IPS DF 19.7 (cell line): ENCODE data around the gene CDK11B.
"Not testable (repeated sequence)": the region's sequence is repeated elsewhere in the genome, so short reads cannot be mapped to it uniquely, and the experiment has no call there.

Source experiments
- DNase-seq: peaks from one replicate; pipeline ENCODE4 v3.0.0-alpha.2; 2013; ENCODE audit warnings: low read depth, low spot score

CDK11B gene

DNA sequence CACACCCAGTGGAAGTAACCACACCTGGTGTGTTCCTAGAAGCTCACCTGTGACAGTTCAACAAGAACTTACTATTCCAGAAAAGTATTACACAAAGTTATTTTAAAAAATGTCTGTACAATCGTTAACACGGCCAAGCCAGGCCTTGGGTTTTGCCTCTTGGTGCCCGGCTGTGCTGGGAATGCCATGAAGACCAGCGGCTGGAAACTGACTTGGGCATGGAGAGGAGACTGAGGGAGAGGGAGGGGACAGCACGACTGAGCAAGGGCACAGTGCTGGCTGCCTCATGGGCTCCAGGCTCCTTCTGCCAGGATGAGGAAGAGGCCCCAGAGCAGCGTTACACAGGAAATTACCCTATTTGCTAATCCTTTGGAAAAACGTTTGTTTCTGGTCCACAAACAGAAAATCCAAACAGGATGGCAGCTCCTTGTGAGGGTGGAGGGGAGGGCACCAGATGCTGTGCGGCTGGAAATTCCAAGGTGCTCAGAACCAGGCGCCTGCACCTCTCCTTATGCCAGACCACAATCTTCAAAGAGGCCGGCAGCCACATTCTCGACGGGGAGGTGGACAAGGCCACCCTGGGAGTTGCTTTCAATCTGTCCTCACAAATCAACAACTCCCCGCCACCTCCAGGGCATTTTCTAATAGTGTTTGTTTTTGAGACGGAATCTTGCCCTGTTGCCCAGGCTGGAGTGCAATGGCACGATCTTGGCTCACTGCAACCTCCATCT, 4.2 kb upstream of the CDK11B start:
- DNase-seq, result not testable (repeated sequence)

DNA sequence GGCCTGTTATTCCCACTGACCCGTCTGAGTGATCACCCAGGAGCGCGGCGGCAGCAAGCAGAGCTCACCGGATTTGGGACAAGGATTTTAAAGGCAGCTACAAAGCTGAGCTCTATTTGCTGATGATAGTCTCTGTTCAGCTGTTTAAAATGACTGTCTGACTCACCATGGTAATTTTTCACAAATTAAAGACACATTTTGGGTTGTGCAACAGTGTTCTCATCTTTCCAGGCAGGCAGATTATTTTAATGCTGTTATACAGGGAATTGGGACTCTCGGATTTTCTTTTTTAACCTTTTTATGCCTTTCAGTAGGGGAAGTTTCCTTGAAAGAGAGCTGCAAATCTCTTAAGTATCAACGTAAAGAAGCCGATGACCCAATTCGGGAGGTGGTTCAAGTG, 3.6 kb upstream of the CDK11B start:
- not testable (repeated sequence) for DNase-seq

DNA sequence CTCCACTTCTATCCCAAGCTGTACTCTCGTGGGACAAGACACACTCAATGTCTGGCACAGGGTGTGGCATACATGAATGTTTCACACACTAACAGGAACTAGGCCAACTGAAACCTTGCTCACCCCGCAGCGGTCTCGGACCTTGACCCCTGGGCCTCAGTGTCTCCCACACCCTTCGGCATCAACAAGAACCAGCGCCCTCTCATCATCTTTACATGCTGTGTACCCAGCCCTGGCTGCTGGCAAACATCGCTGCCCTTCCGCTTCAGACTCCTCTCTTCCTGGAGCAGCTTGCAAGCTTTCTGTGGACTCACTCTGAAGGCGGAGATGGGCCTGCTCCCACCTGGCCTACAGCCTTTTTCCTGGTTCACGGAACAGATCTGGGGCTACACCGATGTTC, 10.5 kb downstream of the CDK11B start:
- DNase-seq, result not testable (repeated sequence)

DNA sequence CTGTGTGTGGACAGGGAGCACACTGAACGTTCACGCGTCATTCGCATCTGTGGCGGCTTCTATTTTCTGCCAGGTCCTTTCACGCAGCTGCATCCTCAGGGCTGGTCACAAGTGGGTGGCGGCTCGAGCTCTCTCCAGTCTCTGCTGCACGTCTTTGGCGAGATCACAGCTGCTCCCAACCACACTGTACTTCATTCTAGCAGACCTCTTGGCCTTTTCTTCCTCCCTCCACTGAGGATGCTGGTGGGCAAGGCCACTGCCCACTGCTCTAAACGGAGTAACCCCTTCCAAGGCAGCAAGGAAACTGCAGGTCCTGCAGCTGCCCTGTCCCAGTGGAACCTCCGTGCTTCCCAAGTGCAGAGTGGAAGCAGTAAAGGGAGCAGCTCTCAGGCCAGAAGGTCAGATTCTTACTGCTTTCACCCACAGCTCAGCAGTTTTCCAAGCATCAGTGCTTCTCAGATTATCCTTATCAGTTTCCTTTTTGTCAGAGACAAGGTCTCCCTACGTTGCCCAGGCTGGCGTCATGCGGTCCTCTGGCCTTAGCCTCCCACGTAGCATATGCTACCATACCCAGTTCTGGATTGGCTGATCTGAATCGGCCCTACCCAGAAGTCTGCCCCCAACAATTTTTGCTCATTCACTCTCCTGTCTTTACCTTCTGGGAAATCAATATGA, 11.1 kb downstream of the CDK11B start:
- DNase-seq, result not testable (repeated sequence)

DNA sequence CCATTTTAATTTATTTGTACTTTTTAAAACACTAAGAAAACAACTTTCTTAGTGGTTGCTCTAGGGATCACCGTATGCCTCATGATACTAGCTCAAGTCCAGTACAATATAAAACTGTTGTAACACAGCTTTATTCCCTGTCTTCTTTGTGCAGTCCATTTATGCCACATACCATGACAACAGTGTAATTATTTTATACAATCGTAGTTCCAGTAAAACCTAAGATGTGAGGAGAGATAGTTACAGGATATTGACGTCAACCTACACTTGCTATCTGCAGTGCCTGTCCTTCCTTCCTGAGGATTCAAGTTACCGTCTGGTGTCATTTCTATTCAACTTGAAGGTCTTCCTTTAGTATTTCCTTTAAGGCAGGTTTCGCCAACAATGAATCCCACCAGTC, 12.5 kb downstream of the CDK11B start:
- DNase-seq, result not testable (repeated sequence)

DNA sequence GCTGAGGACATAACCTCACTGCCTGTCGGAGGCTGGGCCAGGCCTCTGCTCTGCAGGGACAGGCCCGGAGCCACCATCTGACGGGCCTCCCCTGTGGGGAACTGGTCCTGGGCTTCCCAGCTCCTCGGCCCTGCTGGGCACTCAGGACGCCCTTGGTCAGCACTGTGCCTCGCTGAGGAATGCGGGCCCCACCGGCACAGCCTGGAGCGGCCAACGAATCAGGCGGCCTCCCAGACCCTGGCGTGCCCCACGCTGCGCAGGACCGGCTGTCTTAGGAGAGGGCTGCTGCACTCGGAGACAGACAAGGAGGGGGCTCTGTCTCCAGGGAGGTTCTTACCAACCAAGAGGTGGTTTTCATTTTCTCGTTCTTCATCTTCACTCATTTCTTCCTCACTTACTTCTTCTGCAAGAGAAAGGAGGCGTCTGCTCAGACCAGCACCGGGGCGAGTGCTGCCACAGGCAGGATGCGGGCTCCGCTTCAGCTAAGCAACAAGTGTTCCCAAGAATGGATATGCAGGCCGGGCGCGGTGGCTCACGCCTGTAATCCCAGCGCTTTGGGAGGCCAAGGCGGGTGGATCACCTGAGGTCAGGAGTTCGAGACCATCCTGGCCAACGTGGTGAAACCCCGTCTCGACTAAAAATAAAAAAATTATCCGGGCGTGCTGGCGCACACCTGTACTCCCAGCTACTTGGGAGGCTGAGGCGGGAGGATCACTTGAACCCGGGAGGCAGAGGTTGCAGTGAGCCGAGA, 17.9 kb downstream of the CDK11B start:
- DNase-seq, result not testable (repeated sequence)

DNA sequence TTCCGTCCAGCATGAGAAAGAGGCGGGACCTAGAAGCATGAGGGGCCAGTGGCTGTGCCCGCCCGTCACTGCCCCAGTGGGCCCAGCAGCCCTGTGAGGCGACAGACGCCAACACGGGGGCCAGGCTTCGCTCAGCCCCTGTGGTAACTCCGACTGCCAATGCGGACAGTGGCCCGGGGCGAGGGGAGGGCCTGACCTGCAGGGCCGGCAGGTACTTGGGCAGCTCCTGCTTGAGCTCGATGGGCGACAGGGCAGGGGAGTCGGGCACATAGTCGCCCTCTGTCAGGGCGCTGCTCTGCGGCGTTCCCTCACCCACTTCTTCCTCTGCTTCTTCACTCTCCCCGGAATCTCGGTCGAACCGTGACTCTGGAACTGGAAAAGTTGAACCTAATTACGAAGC, 18.7 kb downstream of the CDK11B start:
- not testable (repeated sequence) for DNase-seq

DNA sequence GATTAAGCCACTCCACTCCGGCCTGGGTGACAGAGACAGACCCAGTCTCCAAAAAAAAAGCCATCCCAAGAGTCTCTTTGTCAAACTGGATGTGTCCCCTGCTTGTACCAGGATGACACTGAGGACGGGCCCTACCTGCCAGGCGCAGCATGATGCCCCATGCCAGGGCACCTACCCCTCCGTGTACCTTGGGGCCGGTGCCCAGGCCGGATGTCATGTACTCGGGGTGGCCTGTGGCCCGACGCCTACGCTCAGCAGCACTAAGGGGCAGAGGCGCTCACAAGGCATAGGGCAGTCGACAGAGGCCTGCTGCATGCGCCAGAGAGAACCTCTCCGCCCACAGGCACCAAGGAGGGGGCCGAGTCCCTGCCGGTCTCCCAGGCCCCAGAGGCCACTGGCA, 19.4 kb downstream of the CDK11B start:
- not testable (repeated sequence) for DNase-seq

DNA sequence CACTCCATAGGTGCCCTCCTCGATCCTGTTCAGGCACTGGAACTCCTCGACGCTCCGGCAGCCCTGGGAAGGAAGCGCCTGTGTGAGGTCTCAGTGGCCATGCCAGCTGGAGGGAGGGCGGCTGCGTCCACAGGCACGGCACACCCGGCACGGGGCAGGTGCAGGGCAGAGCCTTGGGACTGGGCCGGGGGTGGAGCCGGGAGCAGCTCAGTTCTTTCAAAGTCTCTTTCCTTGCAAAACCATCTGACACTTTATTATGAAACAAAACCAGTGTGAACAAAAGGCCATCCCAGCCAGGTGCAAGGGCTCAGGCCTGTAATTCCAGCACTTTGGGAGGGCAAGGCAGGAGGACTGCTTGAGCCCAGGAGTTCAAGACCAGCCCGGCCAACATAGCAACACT, 20.3 kb downstream of the CDK11B start:
- DNase-seq, result not testable (repeated sequence)

DNA sequence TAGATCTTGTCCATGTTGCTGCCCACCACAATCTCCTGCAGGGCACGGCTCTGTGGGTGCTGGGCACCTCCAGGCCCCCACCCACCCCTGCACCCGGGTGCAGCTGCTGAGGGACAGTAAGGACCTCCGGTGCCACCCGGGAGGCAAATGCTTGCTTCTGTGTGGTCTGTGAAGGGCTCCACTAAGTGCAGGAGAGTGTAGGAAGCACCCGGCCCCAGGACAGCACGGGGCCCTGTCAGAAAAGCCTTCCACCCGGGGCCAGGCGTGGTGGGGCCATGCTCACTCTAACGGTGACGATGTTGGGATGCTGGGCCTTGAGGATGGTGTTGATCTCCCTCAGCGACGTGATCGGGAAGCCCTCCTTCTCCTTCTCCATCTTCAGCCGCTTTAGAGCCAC, 21.3 kb downstream of the CDK11B start:
- DNase-seq, result not testable (repeated sequence)

DNA sequence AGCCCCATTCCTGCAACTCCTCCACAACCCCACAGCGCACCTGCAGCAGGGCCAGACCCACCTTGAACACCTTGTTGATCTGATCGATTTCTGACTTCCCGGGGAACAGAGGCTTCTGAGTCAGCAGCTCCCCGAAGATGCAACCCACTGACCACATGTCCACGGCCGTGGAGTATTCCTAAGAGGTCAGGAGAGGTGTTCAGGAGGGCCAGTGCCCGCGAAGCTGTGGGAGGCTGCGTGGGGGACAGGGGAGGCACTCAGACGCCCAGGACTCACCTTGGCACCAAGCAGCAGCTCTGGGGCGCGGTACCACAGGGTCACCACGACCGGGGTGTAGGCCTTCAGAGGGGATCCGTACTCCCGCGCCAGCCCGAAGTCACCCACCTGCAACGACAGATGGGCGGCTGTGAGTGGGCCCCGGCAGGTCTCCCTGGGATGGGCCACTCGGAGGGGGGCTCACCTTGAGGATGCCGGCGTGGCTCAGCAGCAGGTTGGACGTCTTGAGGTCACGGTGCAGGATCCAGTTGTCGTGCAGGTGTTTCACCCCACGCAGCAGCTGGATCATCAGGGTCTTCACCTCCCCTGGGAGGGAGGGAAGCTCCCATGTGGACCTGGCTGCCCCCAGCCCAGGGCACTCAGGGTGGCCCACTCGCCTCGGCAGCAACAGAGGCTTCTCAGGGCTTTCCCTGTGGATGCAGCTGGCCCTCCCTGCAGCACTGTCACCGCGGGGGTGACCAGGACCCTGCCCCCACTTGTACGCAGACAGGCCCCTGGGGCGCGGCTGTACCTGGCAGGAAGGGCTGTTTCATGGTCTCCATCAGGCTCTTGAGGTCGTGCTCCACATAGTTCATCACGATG, 22.0 kb downstream of the CDK11B start:
- not testable (repeated sequence) for DNase-seq

DNA sequence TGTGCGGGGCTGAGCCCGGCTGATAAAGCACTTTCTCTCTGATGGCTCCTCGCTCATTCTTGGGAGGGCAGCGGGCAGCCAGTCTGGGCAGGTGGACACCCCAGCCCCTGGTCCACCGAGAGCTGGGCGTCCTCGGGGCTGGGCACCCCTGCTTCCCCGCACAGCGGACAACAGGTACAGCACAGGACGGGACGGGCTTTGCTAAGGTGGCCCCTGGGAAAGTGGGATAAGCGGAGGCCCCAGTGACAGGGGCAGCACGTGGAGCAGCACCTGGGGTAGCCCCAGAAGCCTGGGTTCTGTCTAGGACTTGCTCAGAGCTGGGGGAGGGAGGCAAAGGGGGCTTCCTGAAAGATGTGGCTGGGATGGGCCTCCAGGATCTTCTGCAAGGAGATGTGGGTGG, 24.2 kb downstream of the CDK11B start:
- DNase-seq, result not testable (repeated sequence)

DNA sequence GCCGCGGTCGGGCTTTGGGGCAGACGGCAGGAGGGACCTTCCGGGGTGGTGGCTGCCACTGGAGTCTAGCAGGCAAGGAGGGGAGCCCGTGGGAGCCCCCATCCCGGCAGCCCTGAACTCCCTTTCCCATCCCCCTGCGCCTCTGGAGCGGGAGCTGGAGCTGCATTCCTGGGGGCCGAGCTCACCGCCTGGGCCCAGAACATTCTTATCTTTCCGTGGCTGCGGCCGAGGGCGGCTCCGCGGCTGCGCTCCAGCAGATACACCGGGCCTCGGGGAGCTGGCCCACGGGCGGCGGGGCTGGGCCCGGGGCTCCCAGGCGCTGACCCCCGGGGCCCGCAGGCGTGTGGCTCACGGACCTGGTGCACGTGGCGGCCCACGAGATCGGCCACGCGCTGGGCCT, 25.4 kb downstream of the CDK11B start:
- not testable (repeated sequence) for DNase-seq

DNA sequence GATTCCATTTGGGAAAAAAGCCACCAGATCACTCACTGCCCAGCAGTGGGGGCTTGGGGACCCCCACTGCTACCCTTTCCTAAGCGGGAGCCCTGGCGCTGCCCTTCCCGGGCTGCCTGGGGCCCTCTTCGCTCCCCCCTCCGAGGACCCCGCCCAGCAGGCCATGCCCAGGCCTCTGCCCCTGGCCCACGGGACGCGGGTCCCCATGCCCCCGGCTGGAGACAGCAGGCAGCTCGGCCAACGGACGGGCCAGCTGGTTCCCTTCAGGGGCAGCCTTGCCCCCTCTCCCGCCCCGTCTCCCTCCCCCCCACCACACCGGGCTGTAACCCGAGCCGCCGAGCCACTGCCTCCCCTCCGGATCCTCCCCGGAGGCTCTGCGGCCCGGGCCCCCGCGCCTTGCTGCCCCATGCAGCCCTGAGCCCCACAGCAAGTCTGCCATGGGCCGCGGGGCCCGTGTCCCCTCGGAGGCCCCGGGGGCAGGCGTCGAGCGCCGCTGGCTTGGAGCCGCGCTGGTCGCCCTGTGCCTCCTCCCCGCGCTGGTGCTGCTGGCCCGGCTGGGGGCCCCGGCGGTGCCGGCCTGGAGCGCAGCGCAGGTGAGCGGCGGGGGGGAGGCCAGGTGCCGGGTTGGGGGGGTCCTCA, 26.9 kb downstream of the CDK11B start, which contains the start of gene MMP23B:
Gene MMP23B, plus strand, starts transcription at position 392 of the 639 bp plus-strand sequence. Its CDS starts 46 bp downstream, at position 438.
- no peak for DNase-seq

DNA sequence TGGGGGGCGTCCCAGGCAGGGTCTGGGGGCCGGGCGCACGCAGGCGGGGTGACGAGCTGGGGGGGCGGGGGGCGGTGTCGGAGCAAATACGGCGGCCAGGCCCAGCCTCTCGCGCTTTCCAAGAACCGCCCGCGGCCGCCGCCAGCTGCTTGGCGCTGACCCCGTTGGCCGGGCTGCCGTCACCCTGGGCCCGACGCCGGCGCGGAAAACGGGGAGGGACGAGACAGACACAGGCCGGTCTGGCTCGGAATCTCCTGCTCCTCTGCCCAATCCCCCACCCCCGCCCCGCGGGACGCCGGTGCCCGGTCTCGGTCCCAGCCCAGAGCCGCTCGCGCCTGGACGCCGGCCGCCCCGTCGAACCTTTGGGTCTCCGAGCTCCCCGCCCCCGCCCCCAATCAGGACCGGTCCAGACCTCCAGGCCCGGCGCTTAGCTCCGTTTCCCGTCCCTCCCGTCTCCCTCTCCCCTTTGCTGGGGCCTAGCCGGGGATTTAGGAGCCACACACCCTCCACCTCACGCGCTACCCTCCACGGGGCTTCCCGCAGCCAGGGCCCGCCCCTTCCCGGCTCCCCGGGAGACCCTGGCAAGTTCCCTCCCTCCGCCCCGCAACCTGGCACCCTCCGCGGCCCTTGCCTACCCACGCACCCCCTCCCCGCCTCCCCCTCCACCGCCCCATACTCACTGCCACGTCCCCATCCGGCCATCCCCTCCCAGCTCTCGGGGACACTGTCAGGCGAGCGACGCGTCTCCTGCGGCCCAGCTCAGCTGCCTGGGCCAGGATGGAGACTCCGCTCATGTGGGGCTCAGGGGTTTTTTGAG, 27.6 kb downstream of the CDK11B start:
- no peak for DNase-seq

DNA sequence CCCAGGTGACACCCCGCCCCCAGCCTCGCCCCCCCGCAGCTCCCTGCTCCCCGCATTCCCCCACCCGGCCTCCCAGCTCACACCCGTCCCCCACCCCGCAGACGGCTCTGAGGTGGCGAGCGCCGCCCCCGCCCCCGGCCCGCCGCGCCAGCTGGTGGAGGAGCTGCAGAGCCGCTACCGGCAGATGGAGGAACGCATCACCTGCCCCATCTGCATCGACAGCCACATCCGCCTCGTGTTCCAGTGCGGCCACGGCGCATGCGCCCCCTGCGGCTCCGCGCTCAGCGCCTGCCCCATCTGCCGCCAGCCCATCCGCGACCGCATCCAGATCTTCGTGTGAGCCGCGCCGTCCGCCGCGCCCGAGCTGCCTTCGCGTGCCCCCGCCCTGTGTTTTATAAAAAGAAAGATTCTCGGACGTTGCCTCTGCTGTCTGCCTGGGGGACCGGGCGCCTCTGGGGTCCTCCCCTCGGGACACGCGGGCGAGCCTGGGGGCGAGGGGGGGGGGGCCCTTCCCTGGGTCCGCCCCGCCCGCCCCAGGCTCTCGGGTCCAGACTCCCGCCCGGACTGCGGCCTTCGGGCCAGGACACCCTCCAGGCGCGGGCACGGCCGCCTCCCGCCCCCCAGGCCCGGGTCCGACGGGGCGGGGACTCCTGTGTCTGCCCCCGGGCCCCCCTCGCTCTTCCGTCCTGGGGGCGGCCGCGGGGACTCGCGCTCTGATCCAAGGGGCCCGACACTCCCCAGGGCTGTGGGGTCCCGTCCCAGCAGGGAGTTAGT, 28.4 kb downstream of the CDK11B start:
- DNase-seq, result peak; percentile 72

DNA sequence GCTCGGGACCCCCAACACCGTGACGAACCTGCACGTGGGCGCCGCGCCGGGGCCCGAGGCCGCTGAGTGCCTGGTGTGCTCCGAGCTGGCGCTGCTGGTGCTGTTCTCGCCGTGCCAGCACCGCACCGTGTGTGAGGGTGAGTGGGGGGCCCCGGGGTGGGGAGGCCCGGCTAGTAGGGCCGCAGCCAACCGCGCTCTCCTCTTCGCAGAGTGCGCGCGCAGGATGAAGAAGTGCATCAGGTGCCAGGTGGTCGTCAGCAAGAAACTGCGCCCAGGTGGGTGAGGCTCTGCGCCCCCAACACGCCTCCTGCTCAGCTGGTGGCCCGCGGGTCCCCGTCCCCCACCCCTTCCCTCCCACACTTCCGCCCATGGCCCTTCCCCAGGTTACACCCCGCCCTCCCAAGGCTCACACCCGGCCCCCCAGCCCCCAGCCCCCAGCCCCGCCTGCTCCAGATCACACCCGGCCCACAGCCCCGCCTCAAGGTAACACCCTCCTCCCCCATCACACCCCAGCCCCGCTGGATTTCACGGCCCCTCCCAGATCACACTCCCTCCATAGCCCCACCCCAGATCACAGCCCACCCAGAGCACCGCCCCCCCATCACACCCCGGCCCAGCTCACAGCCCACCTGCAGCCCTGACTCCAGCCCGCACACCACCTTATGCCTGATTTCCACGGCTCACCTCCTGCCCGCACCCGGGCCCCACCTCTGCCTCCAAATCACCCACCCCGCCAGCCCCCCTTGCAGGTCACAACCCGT, 29.2 kb downstream of the CDK11B start:
- no peak for DNase-seq

DNA sequence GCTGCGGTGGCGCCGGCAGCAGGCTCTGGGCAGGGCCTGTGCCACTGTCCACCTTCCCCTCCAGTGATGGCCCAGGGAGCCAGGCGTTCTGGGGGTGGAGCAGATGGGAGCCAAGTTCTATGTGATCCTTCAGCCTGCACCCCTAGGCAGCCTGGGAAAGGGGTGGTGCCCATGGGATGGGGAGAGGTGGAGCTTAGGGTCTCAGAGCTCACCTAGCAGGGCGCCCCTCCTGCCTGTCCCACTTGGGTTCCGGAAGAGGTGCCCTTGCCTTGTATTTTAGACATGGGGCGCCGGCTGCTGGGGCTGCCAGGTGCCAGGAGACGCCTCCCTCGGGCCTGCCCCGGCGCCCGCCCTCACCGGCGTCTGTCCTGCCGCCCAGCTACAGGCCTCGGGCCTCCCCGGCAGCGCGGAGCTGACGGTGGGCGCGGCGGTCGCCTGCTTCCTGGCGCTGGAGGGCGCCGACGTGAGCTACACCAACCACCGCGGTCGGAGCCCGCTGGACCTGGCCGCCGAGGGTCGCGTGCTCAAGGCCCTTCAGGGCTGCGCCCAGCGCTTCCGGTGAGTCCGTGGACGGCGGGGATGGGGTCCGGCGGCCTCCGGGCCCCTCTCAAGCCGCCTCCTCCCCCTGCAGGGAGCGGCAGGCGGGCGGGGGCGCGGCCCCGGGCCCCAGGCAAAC, 29.9 kb downstream of the CDK11B start:
- DNase-seq, result no peak
